Adrenal gland (tissue), 5 donors: ENCODE results near the gene AHI1.

ENCODE experiments used
- POLR2A ChIP-seq, 2 donors: fragments of 450-650 bp; IDR thresholded peaks; one replicate each; pipeline ENCODE4 v1.6.1; 2017; ENCODE audit warnings: antibody characterized with exemption in 2 of 2, mild to moderate bottlenecking in 2 of 2, moderate library complexity in 1 of 2
- TF ChIP-seq, protein P1 (sequence below), 6 experiments: fragments of 450-650 bp in 4 of 6; fragments of 200-600 bp in 2 of 6; sonication (generic) in 1 of 6; IDR thresholded peaks; 1 replicate in 5 of 6; 2 replicates in 1 of 6; pipeline versions ENCODE4 v1.5.1 to v1.8.0; 2016 to 2021; ENCODE audit warnings: antibody characterized with exemption in 6 of 6, mild to moderate bottlenecking in 2 of 6, moderate library complexity in 1 of 6
- donor health status: DM: no; HTN: no; CAD: no.

- TF ChIP-seq, protein P1, sequence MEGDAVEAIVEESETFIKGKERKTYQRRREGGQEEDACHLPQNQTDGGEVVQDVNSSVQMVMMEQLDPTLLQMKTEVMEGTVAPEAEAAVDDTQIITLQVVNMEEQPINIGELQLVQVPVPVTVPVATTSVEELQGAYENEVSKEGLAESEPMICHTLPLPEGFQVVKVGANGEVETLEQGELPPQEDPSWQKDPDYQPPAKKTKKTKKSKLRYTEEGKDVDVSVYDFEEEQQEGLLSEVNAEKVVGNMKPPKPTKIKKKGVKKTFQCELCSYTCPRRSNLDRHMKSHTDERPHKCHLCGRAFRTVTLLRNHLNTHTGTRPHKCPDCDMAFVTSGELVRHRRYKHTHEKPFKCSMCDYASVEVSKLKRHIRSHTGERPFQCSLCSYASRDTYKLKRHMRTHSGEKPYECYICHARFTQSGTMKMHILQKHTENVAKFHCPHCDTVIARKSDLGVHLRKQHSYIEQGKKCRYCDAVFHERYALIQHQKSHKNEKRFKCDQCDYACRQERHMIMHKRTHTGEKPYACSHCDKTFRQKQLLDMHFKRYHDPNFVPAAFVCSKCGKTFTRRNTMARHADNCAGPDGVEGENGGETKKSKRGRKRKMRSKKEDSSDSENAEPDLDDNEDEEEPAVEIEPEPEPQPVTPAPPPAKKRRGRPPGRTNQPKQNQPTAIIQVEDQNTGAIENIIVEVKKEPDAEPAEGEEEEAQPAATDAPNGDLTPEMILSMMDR (IDR thresholded peaks at IDR 0.05) = peak in 2 of 6 experiments; percentile 10 to 13
- TF ChIP-seq POLR2A (IDR thresholded peaks at IDR 0.05) = no peak
These were observed 86.2 kb downstream of the AHI1 start for GRCh38 chr6:135411339-135411738.
